ENCODE data around the gene UQCC3.
"Not testable (repeated sequence)": the region's sequence is repeated elsewhere in the genome, so short reads cannot be mapped to it uniquely, and the experiment has no call there.

Gene UQCC3

GRCh38 chr11:62677156-62677555 is 5.7 kb downstream of the UQCC3 start:
- Mint-ChIP-seq H3K4me1 (peaks cover 59% of the 10 kb centered on the region), H3K4me3 (peak overlapping the region; percentile 48), H3K9me3 (no peaks in the 10 kb centered on the region), H3K27ac (peak overlapping the region; percentile 74), H3K36me3 (ENCODE audit: low read depth) (peaks cover 37% of the 10 kb centered on the region), H3K27me3 (no peaks in the 10 kb centered on the region)
- DNase-seq, result no peak
- ATAC-seq, result no peak

GRCh38 chr11:62677714-62678113 is 6.2 kb downstream of the UQCC3 start:
- H3K4me3 Mint-ChIP-seq, result peak overlapping the region; percentile 86
- H3K27me3 Mint-ChIP-seq, result no peaks in the 10 kb centered on the region
- peaks cover 54% of the 10 kb centered on the region for H3K4me1 Mint-ChIP-seq
- H3K36me3 Mint-ChIP-seq (ENCODE audit: low read depth), result peaks cover 31% of the 10 kb centered on the region
- peak overlapping the region; percentile 93 for H3K27ac Mint-ChIP-seq
- ATAC-seq (no peak), DNase-seq (no peak)
- no peaks in the 10 kb centered on the region for H3K9me3 Mint-ChIP-seq

GRCh38 chr11:62678433-62678769 is 6.9 kb downstream of the UQCC3 start:
- Mint-ChIP-seq H3K4me1 (peaks cover 47% of the 10 kb centered on the region), H3K27me3 (no peaks in the 10 kb centered on the region), H3K36me3 (ENCODE audit: low read depth) (peaks cover 24% of the 10 kb centered on the region), H3K4me3 (peak overlapping the region; percentile 86), H3K9me3 (no peaks in the 10 kb centered on the region), H3K27ac (peak overlapping the region; percentile 93)
- ATAC-seq (no peak), DNase-seq (no peak)

GRCh38 chr11:62678770-62679696 is 7.6 kb downstream of the UQCC3 start, which contains the start of gene UBXN1:
Gene UBXN1 (minus strand): TSS chr11:62679073. CDS start chr11:62678923, 150 bp downstream.
- DNase-seq (peak; percentile 89), ATAC-seq (peak; percentile 79)
- H3K27ac Mint-ChIP-seq, result peak within 1 kb of the TSS; percentile 93
- no peaks in the 10 kb centered on the region for H3K27me3 Mint-ChIP-seq
- no peaks in the 10 kb centered on the region for H3K9me3 Mint-ChIP-seq
- peaks cover 42% of the 10 kb centered on the region for H3K4me1 Mint-ChIP-seq
- H3K36me3 Mint-ChIP-seq (ENCODE audit: low read depth), result peaks cover 24% of the 10 kb centered on the region
- peak within 1 kb of the TSS; percentile 86 for H3K4me3 Mint-ChIP-seq

DNA sequence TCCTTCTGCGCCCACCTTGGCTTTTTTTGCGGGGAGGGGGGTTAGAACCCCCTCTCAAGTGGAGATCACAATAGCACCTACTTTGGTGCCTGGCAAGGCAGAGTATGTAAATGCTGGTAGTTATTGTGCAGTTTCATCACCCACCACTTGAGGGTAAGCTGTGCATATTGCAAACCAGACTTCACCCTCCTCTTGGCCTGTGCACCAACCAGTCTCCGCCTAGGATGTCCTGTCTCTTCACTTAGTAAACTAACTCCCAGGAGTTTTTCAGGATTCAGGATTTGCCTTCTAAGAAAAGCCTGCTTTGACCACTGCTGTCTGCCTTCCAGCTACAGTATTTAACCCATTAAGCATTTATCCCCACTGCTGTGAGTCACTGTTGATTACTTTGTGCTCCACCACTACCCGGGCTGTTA is 9.4 kb downstream of the UQCC3 start:
- Mint-ChIP-seq H3K4me1 (peaks cover 40% of the 10 kb centered on the region), H3K9me3 (no peaks in the 10 kb centered on the region), H3K4me3 (no peak overlapping the region), H3K36me3 (ENCODE audit: low read depth) (peaks cover 18% of the 10 kb centered on the region), H3K27ac (peak overlapping the region; percentile 56), H3K27me3 (no peaks in the 10 kb centered on the region)
- peak; percentile 86 for ATAC-seq
- no peak for DNase-seq

- no peak for DNase-seq
- no peak overlapping the region for H3K27ac Mint-ChIP-seq
- peaks cover 8% of the 10 kb centered on the region for H3K36me3 Mint-ChIP-seq (ENCODE audit: low read depth)
- peaks cover 28% of the 10 kb centered on the region for H3K4me1 Mint-ChIP-seq
- H3K4me3 Mint-ChIP-seq, result no peak overlapping the region
- no peaks in the 10 kb centered on the region for H3K9me3 Mint-ChIP-seq
- ATAC-seq, result no peak
- H3K27me3 Mint-ChIP-seq, result peaks cover 4% of the 10 kb centered on the region
These were observed 11.0 kb downstream of the UQCC3 start for GRCh38 chr11:62682518-62682917.

DNA sequence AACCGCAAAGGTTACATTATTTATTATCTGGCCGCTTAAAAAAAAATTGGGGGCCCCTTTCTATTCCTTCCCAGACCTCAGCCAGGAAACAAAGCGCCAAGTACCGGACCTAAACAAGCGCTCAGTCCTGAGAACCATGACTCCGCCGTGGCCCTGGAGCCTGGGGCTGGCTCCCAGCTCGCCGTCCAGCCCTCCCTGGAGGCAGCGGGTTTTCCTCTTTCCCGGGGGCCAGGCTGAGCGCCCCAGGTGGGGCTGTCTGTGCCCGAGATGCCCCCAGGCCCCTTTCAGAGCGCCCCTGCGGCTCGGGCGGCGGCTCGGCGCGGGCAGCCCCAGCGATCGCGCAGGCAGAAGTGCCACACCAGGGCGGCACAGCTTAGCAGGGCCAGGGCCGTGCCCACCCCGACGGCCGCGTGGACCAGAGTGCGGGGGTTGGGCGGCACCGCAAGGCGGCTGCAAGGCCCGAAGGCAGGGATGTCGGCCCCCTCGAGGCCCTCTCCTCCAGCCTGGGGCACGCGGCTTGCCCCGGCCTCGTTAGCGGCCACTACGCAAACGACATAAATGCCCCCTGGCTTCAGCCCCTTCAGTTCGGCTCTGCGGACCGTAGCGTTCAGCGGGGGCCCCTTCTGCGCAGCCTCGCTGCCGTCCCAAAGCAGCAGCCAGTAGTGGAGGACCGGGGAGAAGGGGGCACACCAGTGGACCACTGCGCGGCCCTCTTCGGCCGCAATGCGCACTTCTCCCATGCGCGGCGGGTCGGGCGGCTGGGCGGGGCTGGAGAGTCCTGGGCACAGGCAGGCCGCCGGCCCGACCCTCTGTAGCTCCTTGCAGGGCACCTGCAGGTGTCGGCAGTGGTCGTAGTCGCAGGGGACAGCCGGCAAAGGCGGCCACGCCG is 16.3 kb downstream of the UQCC3 start:
- no peak overlapping the region for H3K4me3 Mint-ChIP-seq
- no peak overlapping the region for H3K27ac Mint-ChIP-seq
- no peaks in the 10 kb centered on the region for H3K4me1 Mint-ChIP-seq
- H3K36me3 Mint-ChIP-seq (ENCODE audit: low read depth), result peaks cover 22% of the 10 kb centered on the region
- DNase-seq (no peak), ATAC-seq (no peak)
- H3K9me3 Mint-ChIP-seq, result no peaks in the 10 kb centered on the region
- H3K27me3 Mint-ChIP-seq, result peaks cover 8% of the 10 kb centered on the region

DNA sequence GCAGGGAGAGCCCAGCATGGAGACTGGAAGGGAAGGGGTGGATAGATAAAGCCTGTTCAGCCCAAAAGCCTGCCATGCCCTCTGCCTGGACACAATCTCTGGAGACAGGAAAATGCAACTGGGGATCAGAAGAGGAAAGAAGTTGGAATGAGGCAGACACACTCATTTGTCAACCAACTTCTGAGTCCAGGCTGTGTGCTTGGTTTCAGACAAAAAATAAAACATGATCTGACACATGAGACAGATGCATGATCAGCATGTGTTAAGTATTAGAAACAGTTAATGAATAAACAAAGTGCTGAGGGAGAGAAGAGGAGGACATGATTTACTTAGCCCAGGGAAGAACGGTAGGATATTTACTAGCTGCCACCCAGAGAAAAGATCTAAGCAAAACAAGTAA is 17.0 kb downstream of the UQCC3 start:
- no peak for ATAC-seq
- no peak overlapping the region for H3K27ac Mint-ChIP-seq

GRCh38 chr11:62689421-62690183 is 18.1 kb downstream of the UQCC3 start, which contains the start of gene LRRN4CL:
Gene LRRN4CL (minus strand): TSS chr11:62689530. CDS start chr11:62688508, 1,022 bp downstream.
- Mint-ChIP-seq H3K27ac (no peak within 1 kb of the TSS), H3K9me3 (no peaks in the 10 kb centered on the region), H3K36me3 (ENCODE audit: low read depth) (peaks cover 24% of the 10 kb centered on the region), H3K4me1 (peaks cover under 1% of the 10 kb centered on the region), H3K4me3 (no peak within 1 kb of the TSS), H3K27me3 (peaks cover 8% of the 10 kb centered on the region)
- no peak for DNase-seq
- ATAC-seq, result no peak

More for the DNA sequence above, 17.0 kb downstream of the UQCC3 start:
- no peaks in the 10 kb centered on the region for H3K4me1 Mint-ChIP-seq
- peaks cover 8% of the 10 kb centered on the region for H3K27me3 Mint-ChIP-seq
- H3K4me3 Mint-ChIP-seq, result no peak overlapping the region
- DNase-seq, result no peak
- H3K9me3 Mint-ChIP-seq, result no peaks in the 10 kb centered on the region
- peaks cover 24% of the 10 kb centered on the region for H3K36me3 Mint-ChIP-seq (ENCODE audit: low read depth)

DNA sequence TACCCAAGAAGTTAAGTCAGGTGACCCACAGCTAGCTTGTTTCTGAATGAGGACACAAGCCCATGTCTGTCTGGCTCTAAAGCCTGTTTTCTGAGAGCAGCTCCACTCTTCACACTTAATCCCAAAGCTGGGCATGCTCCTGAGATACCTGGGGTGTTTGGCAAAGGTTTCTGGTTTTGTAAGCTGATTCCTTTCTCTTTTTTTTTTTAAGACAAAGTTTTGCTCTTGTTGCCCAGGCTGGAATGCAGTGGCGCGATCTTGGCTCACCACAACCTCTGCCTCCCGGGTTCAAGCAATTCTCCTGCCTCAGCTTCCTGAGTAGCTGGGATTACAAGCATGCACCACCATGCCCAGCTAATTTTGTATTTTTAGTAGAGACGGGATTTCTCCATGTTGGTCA is 22.2 kb downstream of the UQCC3 start:
- H3K27me3 Mint-ChIP-seq, H3K4me1 Mint-ChIP-seq, H3K9me3 Mint-ChIP-seq, ATAC-seq, DNase-seq, H3K27ac Mint-ChIP-seq, H3K4me3 Mint-ChIP-seq: not testable (repeated sequence)
- peaks cover 26% of the 10 kb centered on the region for H3K36me3 Mint-ChIP-seq (ENCODE audit: low read depth)

- peaks cover 22% of the 10 kb centered on the region for H3K36me3 Mint-ChIP-seq (ENCODE audit: low read depth)
- peak; percentile 79 for DNase-seq
- peaks cover 3% of the 10 kb centered on the region for H3K4me1 Mint-ChIP-seq
- no peaks in the 10 kb centered on the region for H3K27me3 Mint-ChIP-seq
- no peak overlapping the region for H3K4me3 Mint-ChIP-seq
- H3K27ac Mint-ChIP-seq, result peak overlapping the region; percentile 58
- ATAC-seq, result peak; percentile 74
- H3K9me3 Mint-ChIP-seq, result no peaks in the 10 kb centered on the region
These were observed 23.1 kb downstream of the UQCC3 start for GRCh38 chr11:62694455-62695167.

DNA sequence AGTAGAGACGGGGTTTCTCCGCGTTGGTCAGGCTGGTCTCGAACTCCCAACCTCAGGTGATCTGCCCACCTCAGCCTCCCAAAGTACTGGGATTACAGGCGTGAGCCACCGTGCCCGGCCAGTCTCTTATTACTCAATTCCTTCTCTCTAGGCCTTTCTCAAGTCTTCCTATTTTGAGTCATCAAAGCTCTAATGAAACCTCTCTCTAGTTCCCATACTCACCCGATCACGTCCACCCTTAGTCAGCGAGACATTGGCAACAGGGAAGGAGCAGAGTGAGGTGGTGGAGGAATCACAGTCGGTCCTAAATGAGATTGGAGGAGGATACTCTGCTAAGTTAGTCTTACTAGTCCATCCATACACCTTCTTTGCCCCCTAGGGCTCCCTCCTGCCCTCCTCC is 30.8 kb downstream of the UQCC3 start:
- Mint-ChIP-seq H3K4me3 (no peak overlapping the region), H3K36me3 (ENCODE audit: low read depth) (peaks cover 16% of the 10 kb centered on the region), H3K4me1 (peaks cover 20% of the 10 kb centered on the region), H3K27ac (no peak overlapping the region), H3K27me3 (no peaks in the 10 kb centered on the region), H3K9me3 (no peaks in the 10 kb centered on the region)
- no peak for ATAC-seq
- no peak for DNase-seq

DNA sequence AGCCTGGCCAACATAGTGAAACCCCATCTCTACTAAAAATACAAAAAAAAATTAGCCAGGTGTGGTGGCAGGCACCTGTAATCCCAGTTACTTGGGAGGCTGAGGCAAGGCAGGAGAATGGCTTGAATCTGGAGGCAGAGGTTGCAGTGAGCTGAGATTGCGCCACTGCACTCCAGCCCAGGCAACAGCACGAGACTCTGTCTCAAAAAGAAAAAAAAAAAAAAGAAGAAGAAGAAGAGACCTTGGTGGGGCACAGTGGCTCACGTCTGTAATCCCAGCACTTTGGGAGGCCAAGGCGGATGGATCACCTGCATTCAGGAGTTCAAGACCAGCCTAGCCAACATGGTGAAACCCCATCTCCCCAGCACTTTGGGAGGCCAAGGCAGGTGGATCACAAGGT is 32.4 kb downstream of the UQCC3 start:
- peaks cover 37% of the 10 kb centered on the region for H3K4me1 Mint-ChIP-seq
- H3K27ac Mint-ChIP-seq, H3K4me3 Mint-ChIP-seq, ATAC-seq, DNase-seq, H3K27me3 Mint-ChIP-seq, H3K9me3 Mint-ChIP-seq: not testable (repeated sequence)
- H3K36me3 Mint-ChIP-seq (ENCODE audit: low read depth), result peaks cover 21% of the 10 kb centered on the region
